ENCODE results near the gene GABRP.

Gene GABRP

GRCh38 chr5:170739446-170739845 lies 44.1 kb upstream of the GABRP start:
- TF ChIP-seq, protein P1, sequence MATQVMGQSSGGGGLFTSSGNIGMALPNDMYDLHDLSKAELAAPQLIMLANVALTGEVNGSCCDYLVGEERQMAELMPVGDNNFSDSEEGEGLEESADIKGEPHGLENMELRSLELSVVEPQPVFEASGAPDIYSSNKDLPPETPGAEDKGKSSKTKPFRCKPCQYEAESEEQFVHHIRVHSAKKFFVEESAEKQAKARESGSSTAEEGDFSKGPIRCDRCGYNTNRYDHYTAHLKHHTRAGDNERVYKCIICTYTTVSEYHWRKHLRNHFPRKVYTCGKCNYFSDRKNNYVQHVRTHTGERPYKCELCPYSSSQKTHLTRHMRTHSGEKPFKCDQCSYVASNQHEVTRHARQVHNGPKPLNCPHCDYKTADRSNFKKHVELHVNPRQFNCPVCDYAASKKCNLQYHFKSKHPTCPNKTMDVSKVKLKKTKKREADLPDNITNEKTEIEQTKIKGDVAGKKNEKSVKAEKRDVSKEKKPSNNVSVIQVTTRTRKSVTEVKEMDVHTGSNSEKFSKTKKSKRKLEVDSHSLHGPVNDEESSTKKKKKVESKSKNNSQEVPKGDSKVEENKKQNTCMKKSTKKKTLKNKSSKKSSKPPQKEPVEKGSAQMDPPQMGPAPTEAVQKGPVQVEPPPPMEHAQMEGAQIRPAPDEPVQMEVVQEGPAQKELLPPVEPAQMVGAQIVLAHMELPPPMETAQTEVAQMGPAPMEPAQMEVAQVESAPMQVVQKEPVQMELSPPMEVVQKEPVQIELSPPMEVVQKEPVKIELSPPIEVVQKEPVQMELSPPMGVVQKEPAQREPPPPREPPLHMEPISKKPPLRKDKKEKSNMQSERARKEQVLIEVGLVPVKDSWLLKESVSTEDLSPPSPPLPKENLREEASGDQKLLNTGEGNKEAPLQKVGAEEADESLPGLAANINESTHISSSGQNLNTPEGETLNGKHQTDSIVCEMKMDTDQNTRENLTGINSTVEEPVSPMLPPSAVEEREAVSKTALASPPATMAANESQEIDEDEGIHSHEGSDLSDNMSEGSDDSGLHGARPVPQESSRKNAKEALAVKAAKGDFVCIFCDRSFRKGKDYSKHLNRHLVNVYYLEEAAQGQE (IDR thresholded peaks at IDR 0.05; ENCODE audit: low read depth), result no peak
- TF ChIP-seq ZBTB7A (IDR thresholded peaks at IDR 0.05; ENCODE audit: low read depth) (no peak), YY1 (IDR thresholded peaks at IDR 0.05; ENCODE audit: low read depth) (no peak)

- TF ChIP-seq, protein P1 (IDR thresholded peaks at IDR 0.05; ENCODE audit: low read depth), result no peak
- TF ChIP-seq YY1 (IDR thresholded peaks at IDR 0.05; ENCODE audit: low read depth), result no peak
- TF ChIP-seq FOXM1 (IDR thresholded peaks at IDR 0.05; ENCODE audit: borderline replicate concordance, low read depth), result no peak
- no peak for TF ChIP-seq CREB1 (IDR thresholded peaks at IDR 0.05; ENCODE audit: low read depth)
- TF ChIP-seq RAD21 (IDR thresholded peaks at IDR 0.05; ENCODE audit: low read depth), result no peak
- TF ChIP-seq CEBPB (IDR thresholded peaks at IDR 0.05), result no peak
- TF ChIP-seq TCF12 (IDR thresholded peaks at IDR 0.05; ENCODE audit: low read depth), result no peak
- TF ChIP-seq ZBTB7A (IDR thresholded peaks at IDR 0.05; ENCODE audit: low read depth), result no peak
- no peak for TF ChIP-seq NFIC (IDR thresholded peaks at IDR 0.05)
Measured at GRCh38 chr5:170740551-170741205, 42.8 kb upstream of the GABRP start.

DNA sequence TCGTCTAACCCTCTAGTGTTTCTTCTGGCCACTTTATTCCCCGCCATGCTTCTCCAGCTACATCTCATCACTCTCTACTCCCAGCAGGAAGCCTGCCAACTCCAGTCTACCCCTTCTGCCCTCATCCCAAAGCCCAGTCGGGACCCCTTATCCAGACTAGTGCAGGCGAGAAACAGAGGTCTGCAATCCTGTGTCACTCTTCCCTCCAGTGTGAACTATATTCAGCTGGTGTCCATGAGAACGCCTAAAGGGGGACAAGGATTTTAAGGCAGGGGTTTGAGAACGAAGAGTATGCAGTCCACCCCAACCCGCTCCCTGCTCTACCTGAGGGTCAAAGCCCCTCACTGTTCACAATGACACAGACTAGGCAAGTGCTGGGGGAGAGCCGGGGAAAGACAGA lies 41.7 kb upstream of the GABRP start:
- TF ChIP-seq CEBPB (IDR thresholded peaks at IDR 0.05), result no peak
- no peak for TF ChIP-seq USF1 (IDR thresholded peaks at IDR 0.05)
- no peak for TF ChIP-seq EGR1 (IDR thresholded peaks at IDR 0.05)
- TF ChIP-seq YY1 (IDR thresholded peaks at IDR 0.05; ENCODE audit: low read depth), result no peak
- TF ChIP-seq NFIC (IDR thresholded peaks at IDR 0.05), result no peak
- no peak for TF ChIP-seq FOXM1 (IDR thresholded peaks at IDR 0.05; ENCODE audit: borderline replicate concordance, low read depth)
- no peak for TF ChIP-seq ZBTB7A (IDR thresholded peaks at IDR 0.05; ENCODE audit: low read depth)
- no peak for TF ChIP-seq TEAD4 (IDR thresholded peaks at IDR 0.05)
- TF ChIP-seq TCF12 (IDR thresholded peaks at IDR 0.05; ENCODE audit: low read depth), result no peak
- TF ChIP-seq EP300 (IDR thresholded peaks at IDR 0.05; ENCODE audit: borderline replicate concordance), result no peak
- TF ChIP-seq, protein P1 (IDR thresholded peaks at IDR 0.05; ENCODE audit: low read depth), result no peak

DNA sequence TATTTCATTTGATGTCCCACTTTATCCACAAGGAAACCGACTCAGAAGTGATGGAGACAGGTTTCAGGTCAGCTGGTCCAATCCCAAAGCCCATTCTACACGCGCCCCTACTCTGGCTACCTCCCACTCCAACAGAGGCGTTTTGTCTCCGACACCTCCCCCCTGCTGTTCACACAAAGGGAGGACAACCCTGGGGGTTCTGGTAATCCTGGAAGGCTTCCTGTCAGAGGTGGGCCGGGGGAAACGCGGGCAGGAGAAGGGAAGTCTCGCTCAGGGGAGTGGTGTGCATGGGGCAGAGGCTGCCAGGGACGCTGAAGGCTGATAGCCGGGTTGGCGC lies 39.7 kb upstream of the GABRP start:
- no peak for TF ChIP-seq FOXM1 (IDR thresholded peaks at IDR 0.05; ENCODE audit: borderline replicate concordance, low read depth)

- TF ChIP-seq RAD21 (IDR thresholded peaks at IDR 0.05; ENCODE audit: low read depth), result no peak
- no peak for TF ChIP-seq USF1 (IDR thresholded peaks at IDR 0.05)
- TF ChIP-seq EP300 (IDR thresholded peaks at IDR 0.05; ENCODE audit: borderline replicate concordance), result no peak
- no peak for TF ChIP-seq CEBPB (IDR thresholded peaks at IDR 0.05)
- no peak for TF ChIP-seq TCF12 (IDR thresholded peaks at IDR 0.05; ENCODE audit: low read depth)
- no peak for TF ChIP-seq MAX (IDR thresholded peaks at IDR 0.05)
- no peak for TF ChIP-seq NFIC (IDR thresholded peaks at IDR 0.05)
- TF ChIP-seq CREB1 (IDR thresholded peaks at IDR 0.05; ENCODE audit: low read depth), result no peak
- no peak for TF ChIP-seq TAF1 (IDR thresholded peaks at IDR 0.05; ENCODE audit: low read depth)
- peak; percentile 40; the same call in 1 of the 2 replicates for TF ChIP-seq ZBTB7A (IDR thresholded peaks at IDR 0.05; ENCODE audit: low read depth)
- TF ChIP-seq, protein P1 (IDR thresholded peaks at IDR 0.05; ENCODE audit: low read depth), result no peak
- TF ChIP-seq FOXM1 (IDR thresholded peaks at IDR 0.05; ENCODE audit: borderline replicate concordance, low read depth), result no peak
- no peak for TF ChIP-seq YY1 (IDR thresholded peaks at IDR 0.05; ENCODE audit: low read depth)
- peak; percentile 17; the same call in 1 of the 2 replicates for TF ChIP-seq TEAD4 (IDR thresholded peaks at IDR 0.05)
- no peak for TF ChIP-seq EGR1 (IDR thresholded peaks at IDR 0.05)
Measured at GRCh38 chr5:170745481-170746071, 37.9 kb upstream of the GABRP start.

Measured in Ishikawa (cell line).